ENCODE data around the gene MAP3K21.

GRCh38 chr1:233381806-233382205, 54.3 kb downstream of the MAP3K21 start:
- TF ChIP-seq POLR2A (IDR thresholded peaks at IDR 0.05): no peak
- TF ChIP-seq CTCF (IDR thresholded peaks at IDR 0.05): no peak
- TF ChIP-seq EP300 (IDR thresholded peaks at IDR 0.05): no peak

All from stomach (tissue), 4 donors.